SK-N-DZ (cell line): ENCODE measurements around the gene PCBP4. TPM values are rescaled to one million over a fixed set of nuclear protein-coding genes. Genes with fewer than 3 reads are reported as not detected.

Experiments
- DNase-seq: peaks from one replicate; pipeline ENCODE4 v3.0.0-alpha.2; 2015; ENCODE audit warnings: low spot score
- polyA plus RNA-seq, 2 experiments: library from polyadenylated mRNA; depleted of rRNA; stranded (reverse); fragments of >200 nt; gene quantifications; 2 replicates each; pipeline ENCODE4 v1.2.3, GENCODE V29; 2014

The PCBP4 gene
- 302 and 358 TPM in 2 replicates for polyA plus RNA-seq (2014; cell fraction: cytosol; rRNA removed)
- polyA plus RNA-seq (2014; cell fraction: nucleus; rRNA removed): 571 and 659 TPM in 2 replicates

- DNase-seq: no peak
Measured at GRCh38 chr3:51967384-51968169, at the start of gene PCBP4. Gene PCBP4, minus strand, starts transcription at chr3:51967454. Its CDS starts 6,214 bp downstream, at chr3:51961240.

DNA sequence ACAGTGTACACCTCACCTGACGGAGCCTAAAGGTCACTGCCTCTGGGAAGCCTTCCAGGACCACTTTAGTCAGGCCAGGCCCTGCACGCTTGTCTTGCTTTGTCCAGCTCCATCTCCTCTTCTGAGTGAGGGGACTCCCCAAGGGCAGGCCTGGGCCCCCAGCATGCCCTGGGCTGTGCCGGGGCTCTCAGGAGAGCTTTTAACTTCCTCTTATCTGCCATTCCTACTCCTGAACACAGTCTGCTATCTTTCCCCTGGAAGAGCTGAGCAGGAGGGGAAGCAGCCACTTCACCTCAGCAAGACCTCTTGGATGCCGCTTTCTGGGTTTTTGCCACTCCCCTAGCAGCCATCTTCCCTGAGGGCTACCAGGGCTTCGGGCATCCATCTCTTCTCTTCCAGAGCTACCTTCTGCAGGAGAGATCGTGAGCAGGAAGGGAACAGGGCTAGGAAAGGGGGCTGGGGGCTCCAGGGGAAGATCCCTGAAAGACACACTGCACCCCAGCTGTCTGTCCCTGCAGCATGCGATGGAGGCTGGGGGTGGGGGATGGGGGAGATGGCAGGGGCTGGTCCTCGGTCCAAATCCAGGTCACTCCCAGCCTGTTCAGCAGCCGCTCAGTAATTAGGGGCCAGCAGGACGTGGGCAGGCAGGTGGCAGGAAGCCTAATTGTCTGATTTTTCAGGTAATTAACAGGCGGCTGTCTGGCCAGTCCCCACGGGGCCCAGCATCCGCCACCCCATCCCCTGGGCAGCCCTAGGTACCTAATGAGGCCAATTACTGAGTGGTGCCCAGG, 48.4 kb upstream of the PCBP4 start:
- DNase-seq: no peak

GRCh38 chr3:52014613-52015012, 47.4 kb upstream of the PCBP4 start:
- DNase-seq: peak; percentile 66

GRCh38 chr3:52013802-52014598, 46.7 kb upstream of the PCBP4 start:
- DNase-seq: no peak

DNA sequence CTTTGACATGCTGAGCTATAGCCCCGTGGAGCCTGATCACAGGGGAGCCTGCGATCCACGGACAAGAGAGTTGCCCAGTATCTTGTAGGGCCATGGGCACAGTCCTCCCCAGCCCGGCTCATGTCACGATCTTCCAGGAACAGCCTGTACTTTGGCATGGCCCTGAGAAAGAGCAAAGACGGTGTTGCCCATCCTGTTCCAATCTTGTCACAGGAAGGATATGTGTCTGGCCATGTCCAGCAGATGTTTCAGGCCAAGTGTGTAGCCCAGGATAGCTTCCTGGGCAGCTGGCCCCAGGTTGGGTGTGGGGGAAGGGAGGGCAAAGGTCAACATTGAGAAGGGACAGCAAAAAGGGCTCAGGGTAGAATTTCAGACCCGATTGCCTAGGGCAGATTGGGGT, 45.4 kb upstream of the PCBP4 start:
- no peak for DNase-seq

DNA sequence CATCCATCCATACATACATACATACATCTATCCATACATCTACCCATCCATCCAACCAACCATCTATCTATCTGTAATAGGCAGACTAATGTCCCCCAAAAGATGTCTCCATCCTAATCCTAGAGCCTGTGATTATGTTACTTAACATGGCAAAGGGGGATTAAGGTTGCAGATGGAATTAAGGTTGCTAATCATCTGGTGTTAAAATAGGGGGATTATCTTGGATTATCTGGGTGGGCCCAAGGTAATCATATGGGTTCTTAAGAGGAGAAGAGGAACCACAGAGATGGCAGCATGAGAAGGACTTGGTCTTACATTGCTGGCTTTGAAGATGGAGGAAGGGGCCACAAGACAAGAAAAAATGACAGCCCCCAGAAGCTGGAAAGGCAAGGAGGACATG, 43.2 kb upstream of the PCBP4 start:
- no peak for DNase-seq

GRCh38 chr3:52007291-52007690, 40.0 kb upstream of the PCBP4 start:
- no peak for DNase-seq

DNA sequence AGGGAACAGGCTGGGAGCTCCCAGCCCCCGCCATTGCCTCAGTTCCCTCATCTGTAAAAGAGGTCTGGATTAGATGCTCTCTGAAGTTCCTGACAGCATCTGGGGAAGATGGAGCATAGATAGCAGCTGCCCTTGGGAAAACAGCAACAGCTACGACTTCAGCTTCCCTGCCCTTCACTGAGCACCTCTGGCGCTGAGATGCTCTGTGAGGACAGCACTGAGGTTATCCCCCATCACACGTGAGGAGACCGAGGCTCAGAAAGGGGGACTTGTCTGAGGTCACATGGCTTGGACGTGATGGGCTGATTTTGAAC, 39.5 kb upstream of the PCBP4 start:
- DNase-seq: peak; percentile 43

- DNase-seq: peak; percentile 60
Measured at GRCh38 chr3:52006017-52006819, 39.0 kb upstream of the PCBP4 start.

DNA sequence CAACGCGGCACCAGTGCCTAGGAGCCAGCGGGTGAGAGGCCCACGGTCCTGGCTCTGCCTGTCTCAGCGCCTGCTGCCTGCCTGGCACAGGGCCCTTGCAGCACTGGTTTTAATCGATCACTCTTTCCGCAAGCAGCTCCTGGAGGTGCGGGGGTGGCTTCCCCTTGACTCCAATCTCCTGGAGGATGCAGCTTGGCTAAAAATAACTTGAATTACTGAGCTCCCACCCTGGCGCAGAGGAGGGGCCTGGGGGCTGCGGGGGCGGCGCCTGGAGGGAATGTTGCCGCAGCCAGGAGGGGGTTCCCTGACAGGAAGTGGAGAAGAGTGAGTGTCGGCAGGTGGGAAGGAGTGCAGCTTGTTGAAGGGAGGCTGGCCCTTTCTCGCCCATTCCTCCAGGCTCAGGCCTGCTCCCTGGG, 38.3 kb upstream of the PCBP4 start:
- peak; percentile 68 for DNase-seq

- no peak for DNase-seq
Measured at GRCh38 chr3:52004906-52005395, 37.7 kb upstream of the PCBP4 start.

DNA sequence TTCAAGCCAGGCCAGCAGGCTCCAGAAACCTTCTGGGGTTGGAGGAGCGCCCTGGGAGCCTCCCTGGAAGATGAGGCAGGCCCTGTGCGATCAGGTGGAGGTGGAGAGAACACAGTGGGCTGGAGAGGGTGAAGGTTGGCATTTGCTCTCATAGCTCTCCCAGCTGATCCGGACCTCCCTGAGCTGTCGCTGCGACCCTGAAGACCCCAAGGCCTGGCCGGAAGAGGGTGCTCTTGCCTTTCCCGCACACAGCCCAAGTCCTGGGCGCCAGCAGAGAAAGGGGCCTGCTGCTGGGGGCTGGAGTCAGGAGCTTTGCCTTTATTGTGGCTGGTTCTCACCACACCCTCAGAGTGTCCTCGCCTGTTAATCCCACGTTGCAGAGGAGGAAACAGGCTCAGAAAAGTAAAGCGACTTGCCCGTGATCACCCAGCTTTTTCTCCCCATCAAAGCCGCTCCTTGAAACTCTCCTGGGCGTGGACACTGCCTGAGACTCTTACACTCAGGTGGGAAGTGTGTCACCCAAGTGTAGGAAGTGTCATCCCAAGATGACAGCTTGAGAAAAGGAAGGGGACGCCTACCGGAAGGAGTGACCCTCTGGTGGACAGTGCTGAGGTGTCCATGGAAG, 37.0 kb upstream of the PCBP4 start:
- DNase-seq: peak; percentile 81

GRCh38 chr3:52002748-52003147, 35.5 kb upstream of the PCBP4 start:
- no peak for DNase-seq

GRCh38 chr3:52001443-52001974, 34.3 kb upstream of the PCBP4 start:
- DNase-seq: peak; percentile 81

DNA sequence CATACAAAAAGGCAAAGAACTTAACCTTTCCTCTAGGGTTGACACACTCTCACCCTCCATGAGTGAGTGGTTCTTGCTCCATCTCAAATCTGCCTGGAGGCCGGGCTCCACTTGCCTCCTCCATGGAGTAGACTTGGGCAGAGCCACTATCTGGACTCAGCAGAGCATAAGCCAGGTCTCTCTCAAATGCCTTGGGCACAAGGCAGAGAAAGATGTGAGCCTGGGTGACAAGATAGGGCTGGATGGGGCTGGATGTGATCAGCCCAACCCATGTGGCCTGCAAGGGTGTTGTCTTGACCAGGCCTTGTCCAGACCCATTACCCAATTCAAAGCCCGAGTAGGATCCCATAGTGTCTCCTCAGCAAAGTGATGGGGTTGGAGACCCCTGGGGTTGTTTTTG, 32.6 kb upstream of the PCBP4 start:
- no peak for DNase-seq

DNA sequence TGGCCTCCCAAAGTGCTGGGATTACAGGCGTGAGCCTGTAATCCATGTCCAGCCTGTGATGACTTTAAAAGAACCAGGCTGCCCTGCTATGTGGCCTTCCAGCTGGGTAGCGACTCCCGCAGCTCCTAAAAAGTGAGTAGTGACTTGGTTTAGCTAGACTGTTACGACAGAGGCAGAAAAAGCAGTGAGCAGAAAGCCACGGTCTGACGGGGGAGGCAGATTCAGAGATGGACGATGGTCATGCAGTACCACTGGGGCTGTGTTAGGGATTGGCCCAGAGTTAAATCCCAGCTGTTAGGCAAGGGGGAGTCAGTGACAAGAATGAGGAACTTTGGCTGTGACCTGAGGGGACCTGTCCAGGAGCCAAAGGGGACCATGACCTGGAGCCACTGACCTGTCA, 31.5 kb upstream of the PCBP4 start:
- DNase-seq: no peak

DNA sequence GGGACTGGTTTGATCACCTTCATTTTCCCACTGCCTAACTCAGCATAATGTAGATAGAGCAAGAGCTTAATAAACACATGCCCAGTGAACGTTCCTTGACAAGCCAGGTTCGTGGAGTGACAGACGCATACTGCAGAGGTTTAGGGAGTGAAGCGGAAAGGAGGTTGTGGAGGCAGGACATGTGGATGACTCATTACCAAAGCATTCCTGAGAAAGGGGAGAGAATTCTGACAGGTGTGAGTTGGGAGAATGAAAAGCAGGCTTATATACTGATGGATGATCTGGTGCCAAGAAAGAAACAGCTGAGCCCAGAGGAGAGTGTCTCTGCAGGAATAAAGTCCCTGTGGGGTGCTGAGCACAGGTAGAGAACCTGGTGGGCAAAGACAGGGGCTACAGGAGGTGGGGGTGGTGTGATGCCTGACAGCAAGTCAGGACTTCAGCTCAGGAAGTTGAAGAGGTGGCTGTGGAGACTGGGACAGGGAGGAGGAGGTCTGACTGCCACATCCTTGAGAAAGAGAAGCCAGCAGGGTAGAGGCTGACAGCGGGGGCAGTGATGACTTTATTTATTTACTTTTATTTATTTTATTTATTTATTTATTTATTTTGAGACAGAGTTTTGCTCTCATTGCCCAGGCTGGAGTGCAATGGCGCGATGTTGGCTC, 30.8 kb upstream of the PCBP4 start:
- no peak for DNase-seq

GRCh38 chr3:51997172-51997571, 29.9 kb upstream of the PCBP4 start:
- no peak for DNase-seq

DNA sequence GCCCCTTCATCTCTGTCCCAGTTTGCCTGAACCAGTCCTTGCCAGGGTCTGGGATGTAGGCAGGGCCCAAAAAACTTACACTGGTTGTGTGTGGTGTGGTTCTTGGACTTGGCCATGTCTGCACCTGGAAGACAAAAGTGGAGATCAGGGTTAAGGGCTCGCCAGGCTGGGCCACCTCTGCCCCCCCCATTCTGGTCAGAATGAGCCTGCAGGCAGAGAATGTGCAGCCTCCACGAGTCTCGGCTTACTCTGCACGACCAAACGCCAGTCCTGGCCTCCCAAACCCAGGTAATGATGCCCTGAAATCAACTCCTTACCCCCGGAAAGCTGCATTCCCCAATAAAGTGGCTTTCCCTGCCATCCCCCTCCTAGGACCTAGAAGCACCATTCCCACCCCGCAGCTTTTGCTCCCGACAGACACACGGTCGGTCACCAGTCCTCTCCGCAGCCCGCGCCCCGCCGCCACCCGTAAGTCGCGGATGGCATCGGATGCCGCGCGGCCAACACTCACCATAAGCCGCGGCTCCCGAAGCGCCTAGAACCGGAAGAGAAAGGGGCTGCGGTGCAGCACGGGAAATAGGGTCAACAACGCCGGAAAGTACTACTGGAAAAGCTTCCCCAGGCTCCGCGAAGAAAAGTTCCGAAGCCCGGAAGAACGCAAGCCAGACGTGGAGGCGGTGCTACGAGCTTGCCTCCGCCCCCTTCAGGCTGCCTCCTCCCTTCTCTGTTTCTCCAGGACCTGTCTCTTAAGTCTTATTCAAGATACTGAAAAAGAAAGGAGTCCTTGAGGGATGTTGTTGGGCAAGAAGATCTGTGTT, 28.3 kb upstream of the PCBP4 start, which contains the start of gene RPL29:
TSS of gene RPL29 (minus strand) at position 550 of the 818 bp plus-strand sequence. CDS start at position 116, 434 bp downstream.
- peak; percentile 92 for DNase-seq
